Activated CD4-positive, alpha-beta T cell treated with anti-CD3 and anti-CD28 coated beads for 4 hours (primary cell): ENCODE measurements around the gene KBTBD13.
"Not testable (repeated sequence)": the region's sequence is repeated elsewhere in the genome, so short reads cannot be mapped to it uniquely, and the experiment has no call there.

ENCODE experiments used
- DNase-seq, 2 donors: peaks; one replicate each; pipeline ENCODE4 v3.0.0-alpha.2; 2020

KBTBD13 gene

GRCh38 chr15:65069779-65070546 lies 6.6 kb upstream of the KBTBD13 start:
- DNase-seq = no peak

GRCh38 chr15:65071381-65071811 lies 5.2 kb upstream of the KBTBD13 start:
- no peak for DNase-seq

- no peak for DNase-seq
These were observed 4.5 kb upstream of the KBTBD13 start for GRCh38 chr15:65072027-65072426.

- no peak for DNase-seq
These were observed 3.9 kb upstream of the KBTBD13 start for GRCh38 chr15:65072617-65073016.

GRCh38 chr15:65074946-65075345 lies 1.6 kb upstream of the KBTBD13 start:
- not testable (repeated sequence) for DNase-seq

GRCh38 chr15:65075607-65076395 lies 745 bp upstream of the KBTBD13 start:
- DNase-seq = not testable (repeated sequence)

GRCh38 chr15:65077291-65077980 lies 890 bp downstream of the KBTBD13 start:
- no peak for DNase-seq

- peak; percentile 33 to 46 for DNase-seq
These were observed 1.4 kb downstream of the KBTBD13 start for GRCh38 chr15:65077981-65078352.

GRCh38 chr15:65079580-65079979 lies 3.0 kb downstream of the KBTBD13 start:
- no peak for DNase-seq

GRCh38 chr15:65081270-65081669 lies 4.7 kb downstream of the KBTBD13 start:
- DNase-seq = no peak

- peak in 1 of 2 donors; percentile 23 for DNase-seq
These were observed 5.2 kb downstream of the KBTBD13 start for GRCh38 chr15:65081758-65082157.

GRCh38 chr15:65082303-65082953 lies 5.9 kb downstream of the KBTBD13 start:
- DNase-seq = no peak

GRCh38 chr15:65083262-65083701 lies 6.7 kb downstream of the KBTBD13 start:
- DNase-seq = no peak

GRCh38 chr15:65084500-65085206 lies 8.1 kb downstream of the KBTBD13 start:
- DNase-seq = no peak

GRCh38 chr15:65085207-65085753 lies 8.7 kb downstream of the KBTBD13 start:
- no peak for DNase-seq

- DNase-seq = no peak
These were observed 9.6 kb downstream of the KBTBD13 start for GRCh38 chr15:65085990-65086679.

- no peak for DNase-seq
These were observed 10.2 kb downstream of the KBTBD13 start for GRCh38 chr15:65086680-65087111.

GRCh38 chr15:65087411-65087810 lies 10.9 kb downstream of the KBTBD13 start:
- no peak for DNase-seq

GRCh38 chr15:65087873-65088642 lies 11.5 kb downstream of the KBTBD13 start:
- DNase-seq = no peak

- DNase-seq = no peak
These were observed 12.1 kb downstream of the KBTBD13 start for GRCh38 chr15:65088643-65089021.
